MM.1S (cell line): ENCODE data around the gene SRPK2.

Experiments used
- DNase-seq: peaks from one replicate; pipeline ENCODE4 v3.0.0-alpha.2; 2015
- H2AFZ ChIP-seq: fragments of 300-600 bp; sonication (generic); 2 replicates; pipeline ENCODE4 v1.6.0; 2016; ENCODE audit warnings: antibody characterized with exemption, low read length
- H3F3A ChIP-seq: fragments of 300-600 bp; sonication (generic); 2 replicates; pipeline ENCODE4 v1.6.1; 2016; ENCODE audit warnings: mild to moderate bottlenecking, antibody characterized with exemption, low read length, moderate library complexity, mixed read lengths; ENCODE audit not compliant: insufficient read depth
- H3K27ac ChIP-seq: fragments of 300-600 bp; sonication (generic); 2 replicates; pipeline ENCODE4 v1.5.1; 2016; ENCODE audit warnings: mild to moderate bottlenecking, low read length
- H3K27me3 ChIP-seq: fragments of 300-600 bp; sonication (generic); replicated peaks from 2 replicates; pipeline ENCODE4 v1.6.0; 2016; ENCODE audit warnings: low read length; ENCODE audit not compliant: insufficient read depth
- H3K36me3 ChIP-seq: fragments of 300-600 bp; sonication (generic); replicated peaks from 2 replicates; pipeline ENCODE4 v1.6.1; 2016; ENCODE audit warnings: mild to moderate bottlenecking, low read length, mixed read lengths; ENCODE audit not compliant: insufficient read depth
- H3K4me1 ChIP-seq: fragments of 300-600 bp; sonication (generic); 2 replicates; pipeline ENCODE4 v1.6.1; 2016; ENCODE audit warnings: low read length, mixed read lengths
- H3K4me2 ChIP-seq: fragments of 300-600 bp; sonication (generic); 2 replicates; pipeline ENCODE4 v1.6.0; 2016; ENCODE audit warnings: low read depth, low read length
- H3K4me3 ChIP-seq: fragments of 300-600 bp; sonication (generic); 2 replicates; pipeline ENCODE4 v1.5.1; 2016; ENCODE audit warnings: low read length, mixed read lengths
- H3K79me2 ChIP-seq: fragments of 300-600 bp; sonication (generic); 2 replicates; pipeline ENCODE4 v1.6.1; 2016; ENCODE audit warnings: mixed run types, low read length, mixed read lengths
- H3K9ac ChIP-seq: fragments of 300-600 bp; sonication (generic); 2 replicates; pipeline ENCODE4 v1.6.1; 2016; ENCODE audit warnings: low read length, mixed read lengths
- H3K9me2 ChIP-seq: fragments of 300-600 bp; sonication (generic); replicated peaks from 2 replicates; pipeline ENCODE4 v1.6.1; 2016; ENCODE audit warnings: mild to moderate bottlenecking, low read length, mixed read lengths; ENCODE audit not compliant: insufficient read depth
- H3K9me3 ChIP-seq: fragments of 300-600 bp; sonication (generic); replicated peaks from 2 replicates; pipeline ENCODE4 v1.6.1; 2016; ENCODE audit warnings: mild to moderate bottlenecking, low read length, mixed read lengths; ENCODE audit not compliant: insufficient read depth
- H4K20me1 ChIP-seq: fragments of 300-600 bp; sonication (generic); 2 replicates; pipeline ENCODE4 v1.6.1; 2016; ENCODE audit warnings: mild to moderate bottlenecking, low read length, moderate library complexity, mixed read lengths; ENCODE audit not compliant: insufficient read depth
- CTCF ChIP-seq: fragments of 300-600 bp; sonication (generic); IDR thresholded peaks from 2 replicates; pipeline ENCODE4 v1.5.1; 2016; ENCODE audit warnings: antibody characterized with exemption, low read length, mixed read lengths
- EZH2 ChIP-seq: fragments of 300-600 bp; sonication (generic); optimal IDR thresholded peaks from 2 replicates; pipeline ENCODE3; 2017; ENCODE audit warnings: low read depth, mild to moderate bottlenecking, antibody characterized with exemption, low read length, mixed read lengths
- EZH2phosphoT487 ChIP-seq: fragments of 300-600 bp; sonication (generic); IDR thresholded peaks from 2 replicates; pipeline ENCODE4 v1.6.1; 2018; ENCODE audit warnings: antibody characterized with exemption, low read length

The SRPK2 gene

DNA sequence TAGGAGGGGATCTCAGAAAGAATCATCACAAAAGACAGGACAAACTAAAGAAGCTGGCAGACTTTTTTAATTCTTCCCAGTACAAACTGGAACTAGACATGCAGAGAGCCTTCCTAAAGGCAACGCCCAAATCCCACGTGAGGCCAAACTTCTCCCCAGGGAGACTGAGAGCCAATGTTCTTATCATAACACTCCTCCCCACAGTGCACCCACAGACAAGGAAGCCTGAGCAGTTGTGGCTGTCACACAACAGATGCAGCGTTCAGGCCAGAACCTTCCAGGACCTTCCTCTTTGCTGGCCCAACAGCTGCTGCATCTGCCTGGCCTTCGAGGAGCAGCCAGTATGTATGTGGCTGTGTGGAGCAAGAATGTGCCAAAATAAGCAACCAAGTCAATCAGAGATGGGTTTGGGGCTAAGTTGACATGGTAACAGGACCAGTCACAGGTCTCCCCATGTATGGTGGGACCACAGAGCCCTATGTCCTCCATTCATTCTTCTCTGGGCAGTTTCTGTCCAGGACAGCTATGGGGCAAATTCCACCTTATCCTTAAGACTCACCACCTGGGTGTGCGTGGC, 34.9 kb downstream of the SRPK2 start:
- H3K9me3 ChIP-seq = no peaks in the 10 kb centered on the region
- no peak overlapping the region for H3K27ac ChIP-seq
- TF ChIP-seq EZH2 (no peak), CTCF (no peak), EZH2phosphoT487 (no peak)
- H3K36me3 ChIP-seq = no peaks in the 10 kb centered on the region
- no peak overlapping the region for H3K9ac ChIP-seq
- H3K27me3 ChIP-seq = no peaks in the 10 kb centered on the region
- H3K79me2 ChIP-seq = peaks cover 83% of the 10 kb centered on the region
- no peak overlapping the region for H3K4me2 ChIP-seq
- no peaks in the 10 kb centered on the region for H3K9me2 ChIP-seq
- H3K4me1 ChIP-seq = peaks cover 50% of the 10 kb centered on the region
- no peak overlapping the region for H3K4me3 ChIP-seq
- no peaks in the 10 kb centered on the region for H4K20me1 ChIP-seq
- DNase-seq = no peak
- H3F3A ChIP-seq = peaks cover 44% of the 10 kb centered on the region
- H2AFZ ChIP-seq = no peak overlapping the region

DNA sequence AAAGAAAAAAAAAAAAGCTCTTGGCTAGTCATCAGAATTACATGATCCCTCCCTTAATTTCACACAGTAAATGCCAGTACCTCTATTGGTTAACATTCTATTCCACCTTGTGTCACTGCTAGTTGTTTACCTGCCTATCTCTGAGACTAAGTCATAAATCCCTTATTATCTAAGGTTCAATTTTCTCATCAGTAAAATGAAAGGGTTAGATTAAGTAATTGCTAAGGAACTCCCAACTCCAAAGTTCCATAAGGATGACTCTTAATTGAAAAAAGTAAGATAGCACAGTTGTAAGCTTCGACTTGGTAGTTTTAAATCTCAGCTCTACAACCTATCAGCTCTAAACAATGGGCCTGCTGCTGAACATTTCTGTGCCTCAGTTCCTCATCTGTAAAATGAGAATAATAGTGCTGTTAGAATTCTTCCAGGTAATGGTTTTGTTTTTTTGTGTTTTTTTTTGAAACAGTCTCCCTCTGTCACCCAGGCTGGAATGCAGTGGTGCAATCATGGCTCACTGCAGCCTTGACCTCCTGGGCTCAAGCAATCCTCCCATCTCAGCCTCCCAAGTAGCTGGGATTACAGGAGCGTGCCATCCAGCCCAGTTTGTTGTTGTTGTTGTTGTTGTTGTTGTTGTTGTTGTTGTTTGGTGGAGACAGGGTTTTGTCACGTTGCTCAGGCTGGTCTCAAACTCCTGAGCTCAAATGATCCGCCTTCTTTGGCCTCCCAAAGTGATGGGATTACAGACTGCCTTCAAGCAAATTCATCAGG, 35.6 kb downstream of the SRPK2 start:
- Histone ChIP-seq H3K27ac (peak overlapping the region; percentile 74; the same call in 1 of the 2 replicates), H3K9me2 (no peaks in the 10 kb centered on the region), H3K4me2 (peak overlapping the region; percentile 81), H3K4me3 (no peak overlapping the region), H3K36me3 (no peaks in the 10 kb centered on the region), H3K9me3 (no peaks in the 10 kb centered on the region), H3K27me3 (no peaks in the 10 kb centered on the region), H2AFZ (no peak overlapping the region; the same call in 1 of the 2 replicates), H3K79me2 (peaks cover 83% of the 10 kb centered on the region), H3F3A (peaks cover 44% of the 10 kb centered on the region), H4K20me1 (no peaks in the 10 kb centered on the region), H3K4me1 (peaks cover 50% of the 10 kb centered on the region), H3K9ac (no peak overlapping the region)
- no peak for TF ChIP-seq EZH2phosphoT487
- TF ChIP-seq CTCF = no peak
- no peak for TF ChIP-seq EZH2
- DNase-seq = no peak

- H3K4me1 ChIP-seq = peaks cover 53% of the 10 kb centered on the region
- H3K9me3 ChIP-seq = no peaks in the 10 kb centered on the region
- H3K27me3 ChIP-seq = no peaks in the 10 kb centered on the region
- no peaks in the 10 kb centered on the region for H3K36me3 ChIP-seq
- H3K79me2 ChIP-seq = peaks cover 83% of the 10 kb centered on the region
- no peak overlapping the region for H2AFZ ChIP-seq
- H4K20me1 ChIP-seq = no peaks in the 10 kb centered on the region
- no peaks in the 10 kb centered on the region for H3K9me2 ChIP-seq
- TF ChIP-seq EZH2phosphoT487 = no peak
- TF ChIP-seq EZH2 = no peak
- TF ChIP-seq CTCF = no peak
- H3K27ac ChIP-seq = peak overlapping the region; percentile 74
- DNase-seq = peak; percentile 95
- peak overlapping the region; percentile 81 for H3K4me2 ChIP-seq
- peak overlapping the region; percentile 50; the same call in 1 of the 2 replicates for H3K9ac ChIP-seq
- peak overlapping the region; percentile 32; the same call in 1 of the 2 replicates for H3K4me3 ChIP-seq
- peaks cover 44% of the 10 kb centered on the region for H3F3A ChIP-seq
Observed at GRCh38 chr7:105352018-105352612, 36.6 kb downstream of the SRPK2 start.
